Kidney tubule cell (primary cell): ENCODE results near the gene GLOD4.
"Not testable (repeated sequence)": the region's sequence is repeated elsewhere in the genome, so short reads cannot be mapped to it uniquely, and the experiment has no call there.

Experiments
- DNase-seq: peaks from one replicate; pipeline ENCODE4 v3.0.0-alpha.2; 2018; ENCODE audit warnings: low spot score

GLOD4 gene

DNA sequence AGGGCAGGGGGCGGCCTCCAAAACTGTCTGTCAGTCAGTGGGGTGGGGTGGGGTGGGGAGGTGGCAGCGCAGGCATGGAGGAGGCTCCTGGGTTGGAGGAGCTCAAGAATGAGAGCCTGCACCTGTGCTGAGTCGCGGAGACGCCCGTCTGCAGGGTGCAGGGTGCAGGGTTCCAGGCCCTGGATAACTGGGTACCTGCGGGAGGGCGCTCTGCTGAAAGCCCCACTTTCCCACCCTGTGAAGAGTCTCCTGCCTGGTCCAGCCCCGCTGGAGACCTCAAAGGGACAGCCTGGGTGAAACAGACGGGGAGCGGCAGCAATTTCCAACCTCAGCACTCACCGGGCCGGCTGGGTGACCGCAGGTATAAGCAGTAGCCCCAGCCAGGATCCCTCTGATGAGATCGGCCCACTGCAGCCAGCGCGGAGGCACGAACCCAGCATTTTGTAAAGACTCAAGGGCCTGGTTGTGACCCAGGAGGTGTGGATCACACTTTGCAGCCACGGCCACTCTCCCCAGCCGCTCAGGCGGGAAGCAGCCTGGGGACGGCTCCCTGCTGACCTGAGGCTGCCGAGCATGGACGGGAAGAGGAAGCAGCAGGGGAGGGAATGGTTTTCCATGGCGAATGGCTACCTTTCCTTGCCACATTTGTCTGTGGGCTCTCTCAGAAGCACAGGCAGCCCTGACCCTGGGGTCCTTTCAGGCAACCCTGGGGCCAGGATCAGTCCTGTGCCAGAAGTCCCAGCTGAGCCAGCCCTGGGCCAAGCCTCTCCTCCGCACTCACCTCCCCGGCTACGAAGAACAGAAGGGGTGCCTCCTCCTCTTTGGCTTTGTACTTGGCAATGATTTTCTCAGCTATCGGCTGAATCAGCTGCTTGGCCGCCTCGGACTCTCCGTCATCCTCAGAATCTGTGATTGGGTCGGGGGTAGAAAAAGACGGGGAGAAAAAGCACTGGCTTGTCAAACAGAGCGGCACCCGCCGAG is 21.1 kb upstream of the GLOD4 start:
- no peak for DNase-seq

DNA sequence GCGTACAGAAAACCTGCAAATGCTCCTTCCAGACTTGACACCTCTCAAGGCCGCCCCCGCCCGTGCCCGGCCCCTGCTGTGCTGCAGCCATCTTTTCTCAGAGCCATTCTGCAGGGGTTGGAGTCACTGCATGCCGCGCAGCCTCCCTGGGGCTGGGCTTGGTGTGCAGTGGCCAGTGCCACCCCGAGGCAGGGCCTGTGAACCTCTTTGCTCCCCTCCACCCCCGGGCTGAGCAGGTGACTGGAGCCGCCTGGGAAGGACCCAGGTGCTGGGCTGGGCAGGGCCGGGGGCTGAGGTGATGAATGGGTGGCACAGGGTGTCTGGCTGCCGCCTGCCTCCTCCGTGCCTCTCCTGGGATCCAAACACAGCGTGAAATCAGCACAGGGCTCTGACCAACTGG is 20.4 kb upstream of the GLOD4 start:
- DNase-seq: no peak

GRCh38 chr17:801660-802059 is 19.6 kb upstream of the GLOD4 start:
- DNase-seq: peak; percentile 61

DNA sequence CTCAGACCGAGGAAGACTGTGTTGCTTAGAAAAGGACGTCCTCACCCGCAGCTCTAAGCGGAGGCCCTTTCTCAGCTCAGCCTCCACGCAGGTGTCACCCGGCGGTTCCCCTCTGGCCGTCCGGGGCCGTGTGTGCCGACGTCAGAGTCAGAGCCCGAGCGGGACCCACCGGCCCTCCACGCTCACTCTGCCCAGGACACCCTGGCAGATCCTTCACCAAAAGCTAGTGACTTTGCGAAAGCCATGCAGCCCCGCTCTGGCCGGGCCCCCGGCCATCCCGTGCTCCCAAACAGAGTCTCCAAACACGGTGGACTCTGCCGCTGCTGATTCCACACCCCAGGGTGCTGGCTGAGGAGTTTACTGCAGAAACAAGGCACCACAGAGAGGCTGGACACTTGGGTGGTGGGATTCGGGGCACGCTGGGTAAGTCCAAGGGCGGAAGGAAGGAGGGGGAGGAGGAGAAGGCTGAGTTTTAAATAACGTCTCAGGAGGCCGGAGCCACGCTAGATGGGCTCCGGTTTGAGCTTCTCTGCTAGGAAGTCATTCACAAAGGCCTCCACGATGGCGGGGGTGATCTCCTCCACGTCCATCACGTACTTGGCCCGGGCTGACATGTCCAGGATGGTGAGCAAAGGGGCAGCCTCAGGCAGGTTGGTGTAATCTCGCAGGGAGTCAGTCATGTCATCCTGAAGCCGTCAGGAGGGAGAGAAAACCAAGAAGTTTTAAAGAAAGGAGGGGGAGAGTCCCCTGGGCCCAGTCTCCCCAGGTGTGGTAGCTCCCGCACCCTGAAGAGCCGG is 18.6 kb upstream of the GLOD4 start:
- no peak for DNase-seq

DNA sequence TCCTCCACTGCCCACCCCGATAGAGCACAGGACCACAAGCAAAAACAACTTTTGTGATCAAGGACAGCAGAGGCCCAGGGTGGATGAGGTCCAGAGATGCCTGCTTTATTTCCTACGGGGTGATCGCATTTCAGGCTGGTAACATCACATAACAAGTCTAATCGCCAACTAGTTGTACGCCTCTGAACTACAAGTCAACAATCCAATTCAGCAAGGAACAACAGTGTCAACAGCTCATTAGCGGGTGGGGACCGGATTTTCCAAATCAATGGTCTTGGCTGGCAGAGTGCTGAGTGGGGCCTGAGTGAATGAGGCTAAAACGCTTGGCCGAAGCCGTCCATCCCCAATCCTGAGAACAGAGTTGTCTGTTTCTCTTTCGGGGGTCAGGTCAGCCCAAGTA is 17.2 kb upstream of the GLOD4 start:
- no peak for DNase-seq

DNA sequence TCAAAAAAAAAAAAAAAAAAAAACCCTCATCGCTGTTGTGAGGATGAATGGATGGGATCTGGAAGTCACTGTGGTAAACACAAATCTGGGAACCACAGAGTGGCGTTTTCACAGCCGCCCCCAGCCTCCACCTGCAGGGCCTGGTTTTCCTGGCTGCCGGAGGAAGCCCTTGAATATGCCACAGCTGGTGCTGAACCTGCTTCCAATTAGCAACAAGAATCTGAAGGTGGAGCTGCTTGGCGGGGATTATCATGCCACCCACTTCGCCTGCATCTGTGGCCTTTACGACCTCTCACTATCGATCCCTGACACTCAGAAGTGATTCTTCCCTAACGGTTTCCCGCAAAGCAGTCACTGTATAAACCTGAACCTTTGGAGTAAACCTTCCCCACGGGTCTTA is 16.2 kb upstream of the GLOD4 start:
- DNase-seq: no peak

- DNase-seq: no peak
Measured at GRCh38 chr17:797236-797840, 15.3 kb upstream of the GLOD4 start.

- DNase-seq: no peak
Measured at GRCh38 chr17:796609-797008, 14.5 kb upstream of the GLOD4 start.

GRCh38 chr17:795721-796120 is 13.6 kb upstream of the GLOD4 start:
- no peak for DNase-seq

GRCh38 chr17:795276-795675 is 13.2 kb upstream of the GLOD4 start:
- DNase-seq: no peak

DNA sequence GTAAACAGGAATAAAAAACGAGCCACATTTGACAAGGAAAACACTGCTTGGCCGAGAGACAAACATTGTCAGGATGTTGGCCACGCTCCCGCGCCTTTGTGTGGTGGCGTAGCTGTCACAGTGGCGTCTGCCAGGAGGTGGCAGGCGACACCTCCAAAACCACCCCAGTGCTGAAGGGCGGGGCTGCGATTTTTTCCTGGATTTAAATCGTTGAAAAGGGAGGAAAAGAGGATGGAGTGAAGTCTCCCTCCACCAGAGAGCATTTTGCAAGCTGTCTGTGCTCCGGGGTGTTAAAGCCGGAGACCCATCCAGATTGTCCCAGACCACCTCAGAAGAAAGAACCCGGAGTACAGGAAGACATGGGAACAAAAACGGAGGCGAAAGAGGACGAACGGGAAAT is 12.8 kb upstream of the GLOD4 start:
- DNase-seq: peak; percentile 76

GRCh38 chr17:792277-792676 is 10.2 kb upstream of the GLOD4 start:
- DNase-seq: peak; percentile 7

GRCh38 chr17:791829-792228 is 9.7 kb upstream of the GLOD4 start:
- DNase-seq: no peak

GRCh38 chr17:790874-791247 is 8.8 kb upstream of the GLOD4 start:
- not testable (repeated sequence) for DNase-seq

GRCh38 chr17:789931-790873 is 8.1 kb upstream of the GLOD4 start:
- DNase-seq: not testable (repeated sequence)

- no peak for DNase-seq
Measured at GRCh38 chr17:789160-789840, 7.2 kb upstream of the GLOD4 start.

GRCh38 chr17:788551-788950 is 6.5 kb upstream of the GLOD4 start:
- no peak for DNase-seq

DNA sequence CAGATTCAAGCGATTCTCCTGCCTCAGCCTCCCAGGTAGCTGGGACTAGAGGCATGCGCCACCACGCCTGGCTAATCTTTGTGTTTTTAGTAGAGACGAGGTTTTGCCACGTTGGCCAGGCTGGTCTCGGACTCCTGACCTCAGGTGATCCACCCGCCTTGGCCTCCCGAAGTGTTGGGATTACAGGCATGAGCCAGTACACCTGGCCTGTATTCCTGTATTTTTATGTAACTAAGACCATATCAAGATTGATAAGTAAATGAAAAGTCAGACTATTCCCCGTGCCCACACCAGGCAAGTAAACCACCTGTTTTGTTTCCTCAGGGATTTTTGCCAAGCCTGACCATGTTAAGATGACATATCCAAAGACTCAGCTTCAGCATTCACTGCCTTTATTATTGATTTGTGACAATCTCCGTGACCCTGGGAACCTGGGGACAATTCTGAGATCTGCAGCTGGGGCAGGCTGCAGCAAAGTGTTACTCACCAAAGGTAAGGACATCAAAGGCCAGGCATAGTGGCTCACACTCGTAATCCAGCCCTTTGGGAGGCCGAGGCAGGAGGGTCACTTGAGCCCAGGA is 5.7 kb upstream of the GLOD4 start:
- DNase-seq: no peak

GRCh38 chr17:785901-786300 is 3.8 kb upstream of the GLOD4 start:
- not testable (repeated sequence) for DNase-seq

GRCh38 chr17:784143-784542 is 2.1 kb upstream of the GLOD4 start:
- peak; percentile 70 for DNase-seq

GRCh38 chr17:778096-778495 is 4.0 kb downstream of the GLOD4 start:
- DNase-seq: no peak
